Mammary epithelial cell (primary cell): ENCODE data around the gene DMTF1.

Source experiments
- CTCF ChIP-seq, 2 donors: IDR thresholded peaks in 1 of 2; conservative IDR thresholded peaks in 1 of 2; 2 replicates each; pipeline ENCODE4 v1.5.1; 2011 to 2012; ENCODE audit warnings: inconsistent platforms in 2 of 2, low read length in 2 of 2, mild to moderate bottlenecking in 2 of 2, control low read depth in 1 of 2, low read depth in 1 of 2; ENCODE audit not compliant: insufficient read depth in 1 of 2; ENCODE audit errors: extremely low read depth in 1 of 2
- EZH2 ChIP-seq: IDR thresholded peaks from 2 replicates; pipeline ENCODE4 v1.6.1; 2012; ENCODE audit warnings: low read length, inconsistent platforms, borderline replicate concordance

GRCh38 chr7:87190783-87191182 lies 38.5 kb downstream of the DMTF1 start:
- TF ChIP-seq CTCF (conservative IDR thresholded peaks at IDR 0.05 in 1 of 2, IDR thresholded peaks at IDR 0.05 in 1 of 2; ENCODE audit: extremely low read depth in 1 of 2, insufficient read depth in 1 of 2, low read depth in 1 of 2, low read length in 2 of 2), result no peak
- no peak for TF ChIP-seq EZH2
